Neural cell (in vitro differentiated cells): Measurements from ENCODE around the gene MED13.

Source experiments
- EP300 ChIP-seq: fragments of 450-650 bp; conservative IDR thresholded peaks from 2 replicates; pipeline ENCODE4 v1.6.1; 2014; ENCODE audit warnings: antibody characterized with exemption, mild to moderate bottlenecking, moderate library complexity; ENCODE audit not compliant: poor library complexity, severe bottlenecking
- TF ChIP-seq, protein P1 (sequence below): fragments of 450-650 bp; IDR thresholded peaks from 2 replicates; pipeline ENCODE4 v1.5.1; 2014; ENCODE audit warnings: antibody characterized with exemption, mild to moderate bottlenecking, moderate library complexity; ENCODE audit not compliant: poor library complexity, severe bottlenecking

DNA sequence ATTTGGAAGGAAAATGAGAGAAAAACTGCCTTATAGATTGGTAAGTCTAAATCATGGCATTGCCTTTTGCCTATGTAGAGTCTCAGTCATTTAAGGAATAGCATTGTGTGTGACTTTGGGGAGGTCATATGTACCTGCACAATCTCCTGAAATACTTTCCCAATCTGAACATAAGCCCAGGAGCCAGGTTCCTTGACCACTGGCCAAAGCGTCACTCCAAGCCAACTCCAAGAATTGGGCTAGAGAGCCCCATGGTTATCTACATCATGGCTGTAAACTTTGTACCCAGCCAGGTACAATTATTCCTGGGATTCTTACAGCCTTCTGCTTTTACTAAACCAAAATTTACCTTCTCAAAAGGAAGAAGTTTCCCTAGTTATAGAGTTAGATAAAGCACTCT is 40.8 kb upstream of the MED13 start:
- TF ChIP-seq, protein P1, sequence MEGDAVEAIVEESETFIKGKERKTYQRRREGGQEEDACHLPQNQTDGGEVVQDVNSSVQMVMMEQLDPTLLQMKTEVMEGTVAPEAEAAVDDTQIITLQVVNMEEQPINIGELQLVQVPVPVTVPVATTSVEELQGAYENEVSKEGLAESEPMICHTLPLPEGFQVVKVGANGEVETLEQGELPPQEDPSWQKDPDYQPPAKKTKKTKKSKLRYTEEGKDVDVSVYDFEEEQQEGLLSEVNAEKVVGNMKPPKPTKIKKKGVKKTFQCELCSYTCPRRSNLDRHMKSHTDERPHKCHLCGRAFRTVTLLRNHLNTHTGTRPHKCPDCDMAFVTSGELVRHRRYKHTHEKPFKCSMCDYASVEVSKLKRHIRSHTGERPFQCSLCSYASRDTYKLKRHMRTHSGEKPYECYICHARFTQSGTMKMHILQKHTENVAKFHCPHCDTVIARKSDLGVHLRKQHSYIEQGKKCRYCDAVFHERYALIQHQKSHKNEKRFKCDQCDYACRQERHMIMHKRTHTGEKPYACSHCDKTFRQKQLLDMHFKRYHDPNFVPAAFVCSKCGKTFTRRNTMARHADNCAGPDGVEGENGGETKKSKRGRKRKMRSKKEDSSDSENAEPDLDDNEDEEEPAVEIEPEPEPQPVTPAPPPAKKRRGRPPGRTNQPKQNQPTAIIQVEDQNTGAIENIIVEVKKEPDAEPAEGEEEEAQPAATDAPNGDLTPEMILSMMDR = no peak
- no peak for TF ChIP-seq EP300
